ENCODE results near the gene EFCAB10. TPM values are rescaled to one million over a fixed set of nuclear protein-coding genes. Genes with fewer than 3 reads are reported as not detected.

EFCAB10 gene
- total RNA-seq, 4 donors from 2014 or later: not detected

DNA sequence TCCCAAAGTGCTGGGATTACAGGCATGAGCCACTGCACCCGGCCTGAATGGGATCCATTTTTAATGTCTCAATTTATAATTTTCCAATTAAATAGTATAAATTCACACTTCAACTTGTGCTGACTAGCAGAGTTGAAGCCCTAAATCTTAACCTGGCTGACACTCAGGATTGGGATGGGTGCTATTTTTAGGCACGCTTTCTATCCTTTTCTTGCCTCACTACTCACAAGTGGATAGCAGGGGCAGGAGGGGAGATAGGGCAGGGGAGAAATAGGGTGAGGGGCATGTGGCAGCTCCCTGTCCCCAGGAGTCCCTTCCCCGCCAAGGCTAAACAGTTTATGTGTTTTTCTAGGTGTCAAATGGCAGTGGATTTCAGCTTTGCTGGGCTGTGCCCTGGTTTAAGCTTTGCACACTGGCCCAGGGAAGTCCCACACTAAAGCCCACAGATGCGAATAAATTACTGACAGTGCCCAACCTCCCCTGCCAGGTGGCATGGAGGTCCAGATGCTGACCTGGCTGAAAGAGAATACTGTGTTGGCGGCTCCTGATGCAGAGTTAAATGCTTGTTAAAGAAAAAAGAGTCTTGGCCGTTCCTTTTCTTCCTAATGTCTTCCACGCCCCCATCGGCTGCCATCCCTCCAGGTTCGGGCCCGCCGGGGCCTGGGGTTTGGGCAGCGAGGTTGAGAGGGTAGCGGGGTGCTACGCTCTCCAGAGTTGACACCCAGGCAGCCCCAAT, 36.2 kb upstream of the EFCAB10 start:
- Histone ChIP-seq H3K4me1 (peaks cover 12 to 18% (median 16%) of the 10 kb centered on the region in 4 donors), H3K4me3 (no peak overlapping the region), H3K27ac (replicated peaks in 1 of 4) (no peak overlapping the region), H3K27me3 (no peaks in the 10 kb centered on the region), H3K36me3 (peaks cover 16 to 64% (median 43%) of the 10 kb centered on the region in 4 donors), H3K9me3 (no peaks in the 10 kb centered on the region)
- 96% methylated on average over 11 of the region's 14 CpGs for WGBS
- DNase-seq (ENCODE audit: extremely low spot score): no peak
- TF ChIP-seq CTCF (IDR thresholded peaks at IDR 0.05) (no peak), EP300 (IDR thresholded peaks at IDR 0.05) (no peak)
- intact Hi-C loops (cut with DNase I): no loop called here

DNA sequence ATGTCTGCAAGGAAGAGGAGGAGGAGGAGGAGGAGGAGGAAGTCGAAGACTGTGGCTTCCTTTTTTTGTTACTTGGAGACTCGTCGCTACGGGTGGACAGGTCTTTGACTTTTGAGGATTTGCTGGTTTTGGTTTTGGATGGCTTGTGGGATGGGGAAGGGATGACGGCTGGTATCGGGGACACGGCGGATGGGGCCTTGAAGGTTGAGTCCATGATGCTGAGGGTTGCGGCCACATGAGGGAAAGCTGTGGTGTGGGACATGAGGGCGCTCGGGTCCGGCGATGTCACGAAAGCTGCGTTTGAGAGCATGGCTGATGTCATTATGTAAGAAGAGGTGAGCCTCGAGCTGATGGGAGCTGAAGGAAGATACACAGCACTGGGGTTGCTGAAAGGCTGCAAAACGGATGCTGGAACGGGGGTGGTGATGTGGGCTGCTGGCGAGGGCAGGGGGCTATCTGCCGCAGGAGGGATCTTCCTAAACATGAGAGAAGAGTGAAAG, 33.1 kb upstream of the EFCAB10 start:
- H3K4me3 ChIP-seq: no peak overlapping the region
- no peaks in the 10 kb centered on the region for H3K9me3 ChIP-seq
- peaks cover 16 to 64% (median 45%) of the 10 kb centered on the region in 4 donors for H3K36me3 ChIP-seq
- intact Hi-C loops (cut with DNase I): no loop called here
- H3K27me3 ChIP-seq: no peaks in the 10 kb centered on the region
- no peak overlapping the region for H3K27ac ChIP-seq (replicated peaks in 1 of 4)
- DNase-seq (ENCODE audit: extremely low spot score): no peak
- 89% methylated on average over 20 of the region's 20 CpGs for WGBS
- TF ChIP-seq EP300 (IDR thresholded peaks at IDR 0.05): no peak
- no peak for TF ChIP-seq CTCF (IDR thresholded peaks at IDR 0.05)
- no peak for TF ChIP-seq POLR2A (IDR thresholded peaks at IDR 0.05; ENCODE audit: low read depth)
- no peak for TF ChIP-seq POLR2AphosphoS5 (IDR thresholded peaks at IDR 0.05)
- H3K4me1 ChIP-seq: no peaks in the 10 kb centered on the region

DNA sequence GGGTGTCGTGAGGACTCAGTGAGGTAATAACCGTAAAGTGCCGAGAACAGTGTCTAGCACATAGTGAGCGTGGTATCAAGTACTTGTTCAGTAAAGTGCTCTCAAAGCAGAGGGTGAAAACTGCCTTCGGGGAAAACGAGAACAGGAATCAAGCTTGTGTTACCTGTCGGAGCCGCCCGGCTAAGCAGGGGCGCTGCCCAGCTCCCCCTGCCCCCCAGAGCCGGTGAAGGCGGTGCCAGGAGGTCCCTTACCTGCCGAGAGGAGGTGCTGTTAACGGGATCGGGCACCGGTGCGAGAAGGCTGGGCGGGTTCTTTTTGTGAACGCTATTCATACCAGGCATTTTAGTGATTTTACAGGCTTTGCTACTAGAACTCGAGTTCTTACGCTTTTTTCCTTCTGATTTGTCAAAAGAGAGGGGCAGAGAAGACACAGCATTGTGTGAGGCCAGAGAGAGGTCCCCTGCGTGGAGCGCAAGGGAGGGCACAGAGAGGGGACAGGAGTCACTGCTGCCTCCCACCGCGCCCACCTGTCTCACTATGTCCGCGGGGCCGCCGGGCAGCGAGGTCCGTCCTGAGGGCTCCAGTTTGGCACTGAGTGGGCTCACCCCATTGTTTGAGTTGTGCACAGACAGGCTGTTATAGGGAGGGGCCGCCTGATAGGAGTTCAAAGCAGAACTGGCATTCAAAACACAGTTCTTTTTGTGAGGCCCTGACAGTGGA, 32.5 kb upstream of the EFCAB10 start:
- no peak overlapping the region for H3K4me3 ChIP-seq
- no peak overlapping the region for H3K27ac ChIP-seq (replicated peaks in 1 of 4)
- H3K36me3 ChIP-seq: peaks cover 16 to 64% (median 45%) of the 10 kb centered on the region in 4 donors
- 95% methylated on average over 32 of the region's 32 CpGs for WGBS
- DNase-seq (ENCODE audit: extremely low spot score): no peak
- H3K4me1 ChIP-seq: no peaks in the 10 kb centered on the region
- intact Hi-C loops (cut with DNase I): no loop called here
- TF ChIP-seq POLR2A (IDR thresholded peaks at IDR 0.05; ENCODE audit: low read depth) (no peak), EP300 (IDR thresholded peaks at IDR 0.05) (no peak), POLR2AphosphoS5 (IDR thresholded peaks at IDR 0.05) (no peak), CTCF (IDR thresholded peaks at IDR 0.05) (no peak)
- no peaks in the 10 kb centered on the region for H3K9me3 ChIP-seq
- no peaks in the 10 kb centered on the region for H3K27me3 ChIP-seq

DNA sequence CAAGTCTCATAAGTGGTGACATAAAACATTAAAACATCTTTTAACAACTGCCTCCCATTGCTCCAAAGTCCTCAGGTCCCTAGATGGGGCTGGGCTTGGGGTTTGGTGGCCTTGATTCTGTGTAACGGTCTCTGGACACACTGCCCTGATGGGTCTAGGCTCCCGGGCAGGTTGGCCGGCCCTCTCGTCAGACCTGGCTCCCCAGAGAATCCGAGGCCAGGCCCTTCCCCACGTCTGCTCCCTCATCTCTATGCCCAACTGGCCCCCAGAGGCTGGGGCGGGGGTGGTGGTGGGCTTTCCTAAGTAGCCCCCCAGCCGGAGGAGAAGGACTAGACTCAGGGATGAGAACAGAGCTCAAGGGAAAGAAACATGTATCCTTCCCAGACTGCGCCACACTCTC, 31.5 kb upstream of the EFCAB10 start:
- Histone ChIP-seq H3K36me3 (peaks cover 16 to 59% (median 36%) of the 10 kb centered on the region in 4 donors), H3K27ac (replicated peaks in 1 of 4) (no peak overlapping the region), H3K4me3 (no peak overlapping the region), H3K9me3 (no peaks in the 10 kb centered on the region), H3K4me1 (no peaks in the 10 kb centered on the region), H3K27me3 (no peaks in the 10 kb centered on the region)
- TF ChIP-seq POLR2AphosphoS5 (IDR thresholded peaks at IDR 0.05) (no peak), EP300 (IDR thresholded peaks at IDR 0.05) (no peak), POLR2A (IDR thresholded peaks at IDR 0.05; ENCODE audit: low read depth) (no peak), CTCF (IDR thresholded peaks at IDR 0.05) (no peak)
- WGBS: 95% methylated on average over 9 of the region's 9 CpGs
- intact Hi-C loops (cut with DNase I): no loop called here
- no peak for DNase-seq (ENCODE audit: extremely low spot score)
